Fibroblast of lung (primary cell): ENCODE results near the gene MARVELD3. TPM values are rescaled to one million over a fixed set of nuclear protein-coding genes. Genes with fewer than 3 reads are reported as not detected.

ENCODE experiments used
- DNase-seq, 2 donors: peaks; one replicate each; pipeline versions ENCODE4 v3.0.0 to v3.0.0-alpha.2; 2010; ENCODE audit warnings: low read depth in 2 of 2
- H2AFZ ChIP-seq: 2 replicates; pipeline ENCODE4 v1.5.1; 2012; ENCODE audit warnings: low read length, control low read depth, inconsistent platforms
- H3K27ac ChIP-seq: 2 replicates; pipeline ENCODE4 v1.5.1; 2011; ENCODE audit warnings: low read length, control low read depth; ENCODE audit not compliant: insufficient read depth
- H3K27me3 ChIP-seq: 2 replicates; pipeline ENCODE4 v1.5.1; 2011; ENCODE audit warnings: mild to moderate bottlenecking, low read length; ENCODE audit not compliant: control insufficient read depth, insufficient read depth
- H3K36me3 ChIP-seq: 2 replicates; pipeline ENCODE4 v1.5.1; 2011; ENCODE audit warnings: low read length; ENCODE audit not compliant: control insufficient read depth, insufficient read depth
- H3K4me1 ChIP-seq: 2 replicates; pipeline ENCODE4 v1.5.1; 2011; ENCODE audit warnings: low read length; ENCODE audit not compliant: control insufficient read depth, insufficient read depth; ENCODE audit errors: extremely low read depth
- H3K4me2 ChIP-seq: 2 replicates; pipeline ENCODE4 v1.5.1; 2011; ENCODE audit warnings: low read length, control low read depth; ENCODE audit not compliant: insufficient read depth; ENCODE audit errors: extremely low read depth
- H3K4me3 ChIP-seq, 4 experiments: fragments of 200-600 bp in 1 of 4; sonication (generic) in 1 of 4; replicated peaks in 1 of 4; 2 replicates each; pipeline ENCODE4 v1.5.1; 2011 to 2016; ENCODE audit warnings: low read length in 4 of 4, low read depth in 3 of 4, mild to moderate bottlenecking in 3 of 4, control low read depth in 2 of 4, inconsistent platforms in 1 of 4, mixed read lengths in 1 of 4; ENCODE audit not compliant: insufficient read depth in 1 of 4; ENCODE audit errors: control extremely low read depth in 1 of 4
- H3K79me2 ChIP-seq: 2 replicates; pipeline ENCODE4 v1.5.1; 2012; ENCODE audit warnings: mild to moderate bottlenecking, low read length, inconsistent platforms; ENCODE audit not compliant: control insufficient read depth, insufficient read depth
- H3K9ac ChIP-seq: 2 replicates; pipeline ENCODE4 v1.5.1; 2011; ENCODE audit warnings: mild to moderate bottlenecking, low read length, control low read depth; ENCODE audit not compliant: insufficient read depth
- H3K9me3 ChIP-seq: 2 replicates; pipeline ENCODE4 v1.5.1; 2012; ENCODE audit warnings: low read depth, low read length; ENCODE audit not compliant: control insufficient read depth, insufficient read depth
- H4K20me1 ChIP-seq: 2 replicates; pipeline ENCODE4 v1.5.1; 2011; ENCODE audit warnings: low read length; ENCODE audit not compliant: control insufficient read depth, insufficient read depth; ENCODE audit errors: extremely low read depth
- EZH2 ChIP-seq: IDR thresholded peaks from 2 replicates; pipeline ENCODE4 v1.5.1; 2012; ENCODE audit warnings: low read length, control low read depth, mild to moderate bottlenecking; ENCODE audit errors: missing control alignments
- polyA plus RNA-seq, 2 donors: library from polyadenylated mRNA; depleted of rRNA in 1 of 2; stranded (reverse) in 1 of 2; unstranded in 1 of 2; fragments of >200 nt; gene quantifications; 2 replicates each; pipeline ENCODE4 v1.2.1, GENCODE V29; 2011 to 2012; ENCODE audit warnings: missing spikeins in 1 of 2
- total RNA-seq: library from RNA; depleted of rRNA; stranded (reverse); fragments of >200 nt; gene quantifications from 2 replicates; pipeline ENCODE4 v1.2.1, GENCODE V29; 2014
- TF ChIP-seq, protein P1 (sequence below), 2 donors: IDR thresholded peaks in 1 of 2; conservative IDR thresholded peaks in 1 of 2; 1 replicate in 1 of 2; 2 replicates in 1 of 2; pipeline ENCODE4 v1.5.1; 2011 to 2012; ENCODE audit warnings: low read length in 2 of 2, control low read depth in 1 of 2, inconsistent platforms in 1 of 2, low read depth in 1 of 2, mild to moderate bottlenecking in 1 of 2

Gene MARVELD3
- total and polyA plus RNA-seq, 2 donors (not counting 1 experiment from before 2014, with no cell fraction given): not detected

DNA sequence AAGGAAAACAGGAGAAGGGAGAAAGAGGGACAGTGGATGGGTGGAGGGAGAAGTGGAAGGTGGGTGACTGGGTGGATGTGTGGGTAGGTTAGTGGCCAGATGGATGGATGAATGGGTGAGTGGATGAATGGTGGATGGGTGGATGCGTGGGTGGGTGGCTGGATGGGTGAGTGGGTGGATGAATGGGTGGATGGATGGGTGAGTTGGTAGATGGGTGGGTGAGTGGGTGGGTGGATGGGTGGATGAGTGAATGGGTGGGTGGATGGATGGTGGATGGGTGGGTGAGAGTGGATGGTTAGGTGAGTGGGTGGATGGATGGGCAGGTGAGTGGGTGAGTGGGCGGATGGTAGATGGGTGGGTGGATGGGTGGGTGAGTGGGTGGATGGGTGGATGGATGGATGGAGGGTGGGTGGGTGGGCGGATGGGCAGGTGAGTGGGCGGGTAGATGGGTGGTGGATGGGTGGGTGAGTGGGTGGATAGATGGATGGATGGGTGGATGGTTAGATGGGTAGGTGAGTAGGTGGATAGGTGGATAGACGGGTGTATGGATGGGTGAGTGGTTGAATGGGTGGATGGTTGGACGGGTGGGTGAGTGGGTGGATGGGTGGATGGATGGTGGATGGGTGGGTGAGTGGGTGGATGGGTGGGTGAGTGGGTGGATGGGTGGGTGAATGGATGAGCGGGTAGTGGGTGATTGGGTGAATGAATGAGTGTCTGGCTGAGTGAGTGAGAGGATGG, 702 bp upstream of the MARVELD3 start:
- no peaks in the 10 kb centered on the region for H3K36me3 ChIP-seq
- no peak overlapping the region for H2AFZ ChIP-seq
- no peaks in the 10 kb centered on the region for H3K9me3 ChIP-seq
- H4K20me1 ChIP-seq: no peaks in the 10 kb centered on the region
- no peak overlapping the region for H3K4me2 ChIP-seq
- no peaks in the 10 kb centered on the region for H3K4me1 ChIP-seq
- peaks cover 20% of the 10 kb centered on the region for H3K27me3 ChIP-seq
- no peak for DNase-seq
- no peak overlapping the region for H3K27ac ChIP-seq
- no peak overlapping the region for H3K4me3 ChIP-seq
- TF ChIP-seq EZH2: no peak
- TF ChIP-seq, protein P1, sequence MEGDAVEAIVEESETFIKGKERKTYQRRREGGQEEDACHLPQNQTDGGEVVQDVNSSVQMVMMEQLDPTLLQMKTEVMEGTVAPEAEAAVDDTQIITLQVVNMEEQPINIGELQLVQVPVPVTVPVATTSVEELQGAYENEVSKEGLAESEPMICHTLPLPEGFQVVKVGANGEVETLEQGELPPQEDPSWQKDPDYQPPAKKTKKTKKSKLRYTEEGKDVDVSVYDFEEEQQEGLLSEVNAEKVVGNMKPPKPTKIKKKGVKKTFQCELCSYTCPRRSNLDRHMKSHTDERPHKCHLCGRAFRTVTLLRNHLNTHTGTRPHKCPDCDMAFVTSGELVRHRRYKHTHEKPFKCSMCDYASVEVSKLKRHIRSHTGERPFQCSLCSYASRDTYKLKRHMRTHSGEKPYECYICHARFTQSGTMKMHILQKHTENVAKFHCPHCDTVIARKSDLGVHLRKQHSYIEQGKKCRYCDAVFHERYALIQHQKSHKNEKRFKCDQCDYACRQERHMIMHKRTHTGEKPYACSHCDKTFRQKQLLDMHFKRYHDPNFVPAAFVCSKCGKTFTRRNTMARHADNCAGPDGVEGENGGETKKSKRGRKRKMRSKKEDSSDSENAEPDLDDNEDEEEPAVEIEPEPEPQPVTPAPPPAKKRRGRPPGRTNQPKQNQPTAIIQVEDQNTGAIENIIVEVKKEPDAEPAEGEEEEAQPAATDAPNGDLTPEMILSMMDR (conservative IDR thresholded peaks at IDR 0.05 in 1 of 2, IDR thresholded peaks at IDR 0.05 in 1 of 2; ENCODE audit: low read depth in 1 of 2, low read length in 2 of 2): no peak
- H3K9ac ChIP-seq: no peak overlapping the region
- H3K79me2 ChIP-seq: no peaks in the 10 kb centered on the region

DNA sequence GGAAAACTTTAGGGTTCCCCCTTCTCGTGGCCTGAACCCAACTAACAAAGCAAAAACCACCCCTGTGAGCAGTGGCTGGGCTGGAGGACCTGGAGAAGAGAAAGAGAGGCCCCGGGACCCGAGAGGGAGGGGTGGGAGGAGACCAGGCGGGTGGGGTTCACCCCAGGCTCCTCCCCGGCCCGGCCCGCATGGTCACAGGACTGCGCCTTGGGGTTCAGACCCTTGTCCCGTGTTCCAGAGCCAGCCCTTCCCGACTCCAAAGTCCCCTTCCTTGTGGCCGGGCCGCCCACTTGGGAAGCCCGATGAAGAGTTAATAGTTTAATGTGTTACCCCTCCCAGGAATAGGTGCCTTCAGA, 852 bp downstream of the MARVELD3 start:
- Histone ChIP-seq H3K4me2 (peak overlapping the region; percentile 48), H3K9me3 (no peaks in the 10 kb centered on the region), H3K4me1 (no peaks in the 10 kb centered on the region), H3K79me2 (no peaks in the 10 kb centered on the region), H4K20me1 (no peaks in the 10 kb centered on the region), H3K27me3 (peaks cover 20% of the 10 kb centered on the region), H2AFZ (no peak overlapping the region), H3K27ac (no peak overlapping the region), H3K9ac (no peak overlapping the region), H3K36me3 (no peaks in the 10 kb centered on the region), H3K4me3 (peak overlapping the region in 1 of 4 experiments; percentile 41)
- DNase-seq: no peak
- TF ChIP-seq, protein P1 (conservative IDR thresholded peaks at IDR 0.05 in 1 of 2, IDR thresholded peaks at IDR 0.05 in 1 of 2; ENCODE audit: low read depth in 1 of 2, low read length in 2 of 2): no peak
- TF ChIP-seq EZH2: no peak

- H3K36me3 ChIP-seq: no peaks in the 10 kb centered on the region
- H3K4me3 ChIP-seq: no peak overlapping the region
- no peaks in the 10 kb centered on the region for H4K20me1 ChIP-seq
- H3K79me2 ChIP-seq: no peaks in the 10 kb centered on the region
- H3K27ac ChIP-seq: no peak overlapping the region
- H3K9me3 ChIP-seq: no peaks in the 10 kb centered on the region
- H2AFZ ChIP-seq: no peak overlapping the region
- TF ChIP-seq, protein P1 (conservative IDR thresholded peaks at IDR 0.05 in 1 of 2, IDR thresholded peaks at IDR 0.05 in 1 of 2; ENCODE audit: low read depth in 1 of 2, low read length in 2 of 2): no peak
- no peak for TF ChIP-seq EZH2
- no peak overlapping the region for H3K9ac ChIP-seq
- no peak overlapping the region for H3K4me2 ChIP-seq
- H3K4me1 ChIP-seq: no peaks in the 10 kb centered on the region
- no peak for DNase-seq
- peaks cover 20% of the 10 kb centered on the region for H3K27me3 ChIP-seq
Observed at GRCh38 chr16:71627731-71628181, 1.8 kb downstream of the MARVELD3 start.
